HG02623 (cell line): ENCODE data around the gene BTN3A1.
"Not testable (repeated sequence)": the region's sequence is repeated elsewhere in the genome, so short reads cannot be mapped to it uniquely, and the experiment has no call there.

Experiments
- ATAC-seq: cut with Tn5 transposase; IDR thresholded peaks from one replicate; pipeline ENCODE4 v1.9.1; 2021; ENCODE audit warnings: moderate library complexity; ENCODE audit not compliant: unreplicated experiment

Gene BTN3A1

DNA sequence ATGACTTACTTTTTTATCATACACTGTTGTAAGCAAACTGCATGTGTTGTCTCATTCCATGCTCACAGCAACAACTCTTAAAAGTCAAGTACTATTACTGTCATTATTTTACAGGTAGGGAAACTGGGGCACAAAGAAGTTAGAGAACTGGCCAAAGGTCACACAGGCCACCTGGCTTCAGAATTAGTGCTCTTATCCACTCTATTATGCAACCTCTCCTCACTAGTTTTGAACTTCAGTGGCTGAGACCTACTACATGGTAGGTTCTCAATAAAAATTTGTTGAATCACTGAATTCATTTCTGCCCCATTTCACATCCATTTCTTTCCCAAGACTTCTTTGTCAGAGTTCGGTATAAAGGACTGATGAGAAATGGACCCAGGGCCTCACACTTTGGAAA is 35.9 kb downstream of the BTN3A1 start:
- ATAC-seq: no peak

DNA sequence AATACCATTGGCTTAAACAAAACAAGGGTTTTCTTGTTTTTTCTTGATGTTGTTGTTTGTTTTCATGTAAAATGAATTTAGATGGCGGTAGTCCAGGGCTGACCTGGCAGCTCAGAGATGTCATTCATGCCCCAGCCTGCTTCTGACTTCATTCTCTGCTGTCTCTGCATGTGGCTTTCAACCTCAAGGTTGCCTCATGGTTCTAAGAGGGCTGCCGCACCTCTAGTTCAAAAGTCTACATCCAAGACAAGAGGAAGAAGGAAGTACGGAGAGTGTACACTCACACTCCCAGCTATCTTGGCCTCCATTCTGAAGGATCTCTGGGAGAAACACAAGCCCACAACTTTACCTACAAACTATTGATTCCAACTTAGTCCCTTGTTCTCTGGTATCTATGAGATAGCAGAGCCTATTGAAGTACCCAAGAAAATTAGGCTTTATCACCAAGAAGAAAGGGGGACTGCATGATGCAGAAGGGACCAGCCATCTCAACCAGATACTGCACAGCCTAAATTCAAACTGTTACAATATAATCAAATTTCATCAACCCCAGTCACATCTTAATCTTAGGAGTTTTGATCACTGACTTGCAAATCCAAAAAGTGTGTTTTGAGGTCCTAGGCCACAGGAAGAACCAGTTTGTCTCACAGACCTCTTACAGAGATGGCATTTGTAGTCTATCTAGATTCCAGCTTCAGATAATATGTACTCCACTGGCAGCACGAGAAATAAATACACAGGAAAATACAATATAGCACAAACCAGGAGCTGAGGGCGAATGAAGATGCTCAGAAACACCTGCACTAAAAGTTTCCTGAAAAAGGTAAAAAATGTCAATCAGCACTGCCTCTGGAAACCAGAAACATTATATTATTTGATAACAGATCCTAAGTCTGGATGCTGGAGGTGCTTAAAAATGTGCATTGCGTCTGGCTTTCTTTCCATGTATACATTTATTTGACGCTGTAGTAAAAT is 37.4 kb downstream of the BTN3A1 start:
- ATAC-seq: no peak

DNA sequence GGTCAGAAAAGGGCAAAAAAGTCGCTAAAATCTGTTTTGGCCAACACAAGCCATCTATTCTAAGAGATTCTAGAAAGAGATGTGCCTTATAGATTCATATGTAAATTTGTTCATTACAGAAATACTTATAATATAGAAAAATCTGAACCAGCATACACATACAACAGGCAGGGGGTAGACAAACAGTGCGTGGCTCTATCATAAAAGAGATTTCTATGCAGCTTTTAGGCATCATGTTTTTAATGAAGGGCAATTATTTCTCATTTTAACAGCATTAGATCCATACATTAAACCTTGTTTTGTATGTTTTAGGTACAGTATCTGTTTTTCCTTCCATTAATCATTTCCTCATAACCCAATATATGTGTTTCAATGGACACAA is 38.9 kb downstream of the BTN3A1 start:
- ATAC-seq: no peak

DNA sequence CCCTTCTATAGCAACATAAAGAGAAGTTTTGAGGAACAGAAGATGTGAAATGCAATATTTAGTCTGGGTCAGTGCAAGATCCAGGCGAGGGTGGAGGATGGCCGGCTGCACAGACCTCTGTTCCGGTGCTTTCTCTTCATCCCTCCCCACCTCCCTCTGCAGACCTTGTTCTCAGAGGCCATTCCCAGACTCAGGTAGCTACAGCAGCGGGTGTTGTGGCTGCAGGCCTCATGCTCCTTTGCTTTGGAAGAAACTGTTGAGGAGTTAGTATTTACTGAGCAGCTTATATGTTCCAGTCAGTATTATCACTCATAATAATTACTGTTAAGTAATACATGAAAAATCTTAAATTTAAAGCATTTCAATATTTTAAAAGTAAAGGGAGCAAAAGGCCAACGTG is 39.9 kb downstream of the BTN3A1 start:
- ATAC-seq: no peak

DNA sequence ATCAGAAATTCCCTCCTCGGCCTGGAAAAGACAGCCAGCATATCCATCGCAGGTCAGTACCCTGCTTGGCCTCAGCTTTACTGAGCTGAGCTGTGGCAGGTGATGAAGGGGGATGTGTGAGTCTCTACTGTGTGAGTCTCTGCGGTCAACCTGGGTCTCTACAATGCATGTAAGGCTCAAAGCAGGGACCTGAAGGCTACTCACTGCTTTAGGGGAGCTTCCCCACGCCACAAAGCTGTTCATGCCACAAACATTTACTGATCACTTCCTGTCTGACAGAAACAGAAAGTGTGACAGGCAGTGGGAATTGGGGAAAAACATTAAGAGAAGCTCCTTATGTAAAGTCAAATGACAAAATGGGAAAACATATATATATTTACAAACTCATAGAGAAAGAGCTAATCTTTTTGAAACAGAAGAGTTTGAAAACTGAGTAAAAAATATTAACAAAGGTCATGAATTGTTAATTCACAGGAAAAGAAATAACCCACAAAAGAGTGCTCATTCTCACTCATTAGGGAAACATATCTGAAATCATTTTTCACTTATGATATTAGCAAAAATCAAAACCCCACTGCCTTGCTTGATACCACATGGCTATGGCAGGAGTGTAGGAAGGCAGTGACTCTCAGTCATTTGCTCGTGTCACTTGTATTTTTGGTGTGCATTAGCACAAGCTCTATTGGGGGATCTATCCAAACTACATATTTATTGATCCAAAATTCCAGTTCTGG is 44.0 kb downstream of the BTN3A1 start:
- ATAC-seq: peak; percentile 64

DNA sequence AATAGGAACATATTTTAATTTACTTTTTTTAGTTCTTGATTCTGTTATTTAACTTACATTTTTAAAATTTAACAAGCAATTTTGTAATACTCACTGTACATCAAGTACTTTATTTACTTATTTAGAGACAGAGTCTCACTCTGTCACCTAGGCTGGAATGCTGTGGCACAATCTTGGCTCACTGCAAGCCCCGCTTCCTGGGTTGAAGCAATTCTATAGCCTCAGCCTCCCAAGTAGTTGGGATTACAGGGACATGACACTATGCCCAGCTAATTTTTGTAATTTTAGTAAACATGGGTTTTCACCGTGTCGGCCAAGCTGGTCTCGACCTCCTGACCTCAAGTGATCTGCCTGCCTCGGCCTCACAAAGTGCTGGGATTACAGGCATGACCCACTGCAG is 45.2 kb downstream of the BTN3A1 start:
- ATAC-seq: no peak

DNA sequence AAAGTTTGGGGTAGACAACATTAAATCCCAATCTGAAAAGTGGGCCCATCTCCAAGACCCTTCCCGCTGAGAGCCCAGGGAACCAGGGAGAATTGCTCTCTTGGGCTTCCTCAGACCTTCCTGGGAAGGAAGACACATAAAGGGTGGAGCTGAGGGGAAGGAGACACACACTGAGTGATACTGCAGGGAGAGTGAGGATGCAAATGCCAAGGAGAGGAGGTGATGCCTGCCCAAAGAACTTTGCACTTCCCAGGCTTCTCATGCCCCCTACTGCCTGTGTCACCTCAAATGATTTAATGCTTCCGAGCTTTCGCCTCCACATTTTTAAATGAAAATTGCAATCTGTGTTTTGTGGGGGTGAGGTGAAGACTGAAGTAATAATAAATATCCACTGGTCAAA is 48.2 kb downstream of the BTN3A1 start:
- no peak for ATAC-seq

DNA sequence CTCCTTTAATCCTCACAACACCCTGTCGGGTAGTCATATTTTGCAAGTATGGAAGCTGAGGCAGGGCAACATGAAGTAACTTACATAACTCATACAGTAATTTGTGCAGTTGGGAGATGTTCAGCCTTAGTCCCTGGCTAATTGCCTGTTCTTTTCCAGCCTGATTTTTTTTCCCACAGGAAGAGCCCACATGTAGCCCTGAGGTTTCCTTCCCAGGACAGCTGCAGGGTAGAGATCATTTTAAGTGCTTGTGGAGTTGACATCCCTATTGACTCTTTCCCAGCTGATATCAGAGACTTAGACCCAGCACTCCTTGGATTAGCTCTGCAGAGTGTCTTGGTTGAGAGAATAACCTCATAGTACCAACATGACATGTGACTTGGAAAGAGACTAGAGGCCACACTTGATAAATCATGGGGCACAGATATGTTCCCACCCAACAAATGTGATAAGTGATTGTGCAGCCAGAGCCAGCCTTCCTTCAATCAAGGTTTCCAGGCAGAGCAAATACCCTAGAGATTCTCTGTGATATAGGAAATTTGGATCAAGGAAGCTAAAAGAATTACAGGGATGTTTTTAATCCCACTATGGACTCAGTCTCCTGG is 50.7 kb downstream of the BTN3A1 start:
- no peak for ATAC-seq

DNA sequence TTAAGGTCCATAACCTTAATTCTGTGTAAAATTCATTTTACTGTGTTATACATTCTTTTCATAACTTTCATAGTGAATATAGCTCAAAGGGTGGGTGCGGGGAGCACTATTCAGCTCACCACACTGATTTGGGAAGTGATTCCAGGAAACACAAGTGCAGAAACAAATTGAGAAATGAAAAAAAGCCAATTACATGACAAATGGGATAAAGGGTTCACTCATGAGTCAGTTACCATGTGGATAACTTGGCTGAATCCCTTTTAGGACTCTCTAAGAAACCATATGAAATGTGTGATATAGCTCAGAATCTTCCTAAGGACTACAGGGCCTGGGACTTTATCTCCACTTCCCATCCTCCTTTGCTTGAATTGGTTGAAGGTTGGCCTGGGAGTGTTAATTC is 52.6 kb downstream of the BTN3A1 start:
- ATAC-seq: no peak

DNA sequence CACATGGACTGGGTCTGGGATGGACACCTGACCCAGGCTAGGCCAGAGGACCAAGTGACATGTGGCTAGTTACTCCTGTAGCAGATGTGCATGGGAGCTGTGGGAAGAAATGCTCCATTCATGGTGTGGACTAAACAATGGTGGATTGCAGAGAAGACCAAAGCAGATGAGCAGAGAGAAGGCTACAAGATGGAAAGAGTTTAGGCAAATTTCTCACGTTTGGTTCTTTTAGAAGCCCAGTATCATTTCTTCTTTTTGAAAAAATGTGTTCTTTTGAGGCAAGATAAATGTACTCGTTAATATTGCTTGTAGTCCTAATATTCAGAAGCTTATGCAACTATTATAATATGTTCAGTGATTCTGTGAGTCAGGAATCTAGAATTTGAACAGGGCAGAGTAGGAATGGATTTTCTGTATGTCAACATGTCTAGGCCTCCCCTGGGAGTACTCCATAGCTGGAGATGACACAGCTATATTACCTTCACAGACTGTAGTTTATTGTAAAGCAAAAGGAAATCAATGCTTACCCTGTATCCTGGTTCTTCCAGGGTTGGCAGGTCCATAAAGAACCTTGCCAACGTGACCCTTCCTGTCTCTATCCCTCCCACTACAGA is 53.4 kb downstream of the BTN3A1 start:
- ATAC-seq: no peak

DNA sequence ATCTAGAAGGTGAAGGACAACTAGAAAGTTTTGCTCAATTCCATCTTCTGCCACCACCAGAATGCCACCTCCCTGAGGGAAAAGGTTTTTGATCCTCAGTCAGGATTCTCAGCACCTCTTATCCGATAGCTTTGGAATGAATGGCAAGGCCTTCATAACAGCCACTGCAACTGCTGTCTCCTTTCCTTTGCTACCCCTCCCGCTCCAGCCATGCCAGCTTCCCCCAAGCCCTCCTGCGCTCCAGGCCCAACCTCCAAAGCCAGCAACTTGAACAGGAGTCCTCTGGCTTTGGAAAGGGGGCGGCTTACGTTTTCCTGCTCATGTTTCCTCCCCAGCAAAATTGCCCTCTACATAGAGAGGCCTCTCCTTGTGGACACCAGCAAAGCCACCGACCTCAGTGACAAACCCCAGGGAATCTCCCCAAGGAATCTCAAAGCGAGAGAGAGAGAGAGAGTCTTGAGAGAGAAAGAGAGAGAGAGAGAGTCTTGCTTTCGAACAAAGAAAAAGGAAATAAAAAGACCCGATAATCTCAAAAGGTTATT is 55.3 kb downstream of the BTN3A1 start:
- ATAC-seq: peak; percentile 21

DNA sequence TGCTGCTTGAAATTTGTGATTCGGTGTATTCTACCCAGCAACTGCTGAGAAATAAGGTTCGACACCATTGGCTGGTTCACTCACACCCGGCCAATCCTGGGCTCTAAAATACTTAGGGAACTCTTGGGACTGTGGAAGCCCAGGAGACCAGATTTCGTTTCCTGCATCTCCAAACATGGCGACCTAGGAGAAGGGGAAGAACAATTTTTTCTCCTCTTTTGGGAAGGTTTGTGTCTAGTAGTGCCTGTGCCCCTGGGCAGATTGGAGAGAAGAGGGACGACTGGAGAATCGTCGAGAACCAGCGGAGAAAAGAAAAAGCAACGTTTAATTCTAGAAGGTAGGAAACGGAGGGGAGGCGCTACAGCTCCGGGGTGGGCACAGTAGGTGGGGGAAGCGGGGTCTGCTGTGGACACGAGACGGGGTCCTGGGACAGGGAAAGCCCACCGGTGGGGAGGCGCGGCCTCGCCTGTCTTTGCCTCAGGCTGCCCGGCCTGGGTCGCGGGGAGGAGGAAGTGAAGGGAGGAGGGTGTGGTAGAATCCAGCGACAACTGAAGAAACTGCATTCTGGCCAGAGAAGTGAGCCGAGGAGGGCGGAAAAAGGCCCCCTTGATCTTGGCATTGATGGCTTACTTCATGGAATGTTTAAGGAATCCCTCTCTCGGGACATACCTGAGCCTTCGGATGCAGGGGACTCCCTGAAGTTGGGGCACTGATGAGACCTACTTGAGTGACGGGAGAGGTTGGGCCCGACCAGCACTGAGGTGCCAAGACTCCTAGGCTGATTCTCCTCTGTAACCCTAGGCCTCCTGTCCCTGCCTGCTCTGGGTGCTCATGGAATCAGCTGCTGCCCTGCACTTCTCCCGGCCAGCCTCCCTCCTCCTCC is 56.0 kb downstream of the BTN3A1 start, which contains the start of gene BTN2A1:
Gene BTN2A1 (plus strand): TSS at position 150 of the 883 bp plus-strand sequence. CDS start 682 bp downstream, at position 832.
- ATAC-seq: peak; percentile 98

DNA sequence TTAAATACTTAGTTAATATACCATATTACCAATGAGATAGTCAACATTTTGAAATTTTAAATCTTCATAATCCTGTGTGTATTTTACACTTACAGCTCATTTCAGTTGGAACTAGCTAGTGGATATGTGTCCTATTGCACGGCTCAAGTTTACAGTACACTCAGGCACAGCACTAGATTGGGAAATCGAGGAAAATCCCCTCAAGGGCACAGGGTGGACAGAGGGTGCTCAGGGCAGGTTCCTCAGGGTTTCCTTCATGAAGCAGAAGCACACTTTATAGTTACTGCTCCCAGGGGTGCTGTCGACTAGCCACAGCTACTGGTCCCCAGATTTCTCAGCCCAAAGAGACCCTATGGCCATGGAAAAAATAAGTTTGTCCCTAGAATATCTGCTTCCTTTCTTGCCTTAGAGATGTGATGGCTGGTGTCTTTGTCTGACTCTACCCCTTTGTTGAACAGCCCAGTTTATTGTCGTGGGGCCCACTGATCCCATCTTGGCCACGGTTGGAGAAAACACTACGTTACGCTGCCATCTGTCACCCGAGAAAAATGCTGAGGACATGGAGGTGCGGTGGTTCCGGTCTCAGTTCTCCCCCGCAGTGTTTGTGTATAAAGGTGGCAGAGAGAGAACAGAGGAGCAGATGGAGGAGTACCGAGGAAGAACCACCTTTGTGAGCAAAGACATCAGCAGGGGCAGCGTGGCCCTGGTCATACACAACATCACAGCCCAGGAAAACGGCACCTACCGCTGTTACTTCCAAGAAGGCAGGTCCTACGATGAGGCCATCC is 57.1 kb downstream of the BTN3A1 start:
- no peak for ATAC-seq

DNA sequence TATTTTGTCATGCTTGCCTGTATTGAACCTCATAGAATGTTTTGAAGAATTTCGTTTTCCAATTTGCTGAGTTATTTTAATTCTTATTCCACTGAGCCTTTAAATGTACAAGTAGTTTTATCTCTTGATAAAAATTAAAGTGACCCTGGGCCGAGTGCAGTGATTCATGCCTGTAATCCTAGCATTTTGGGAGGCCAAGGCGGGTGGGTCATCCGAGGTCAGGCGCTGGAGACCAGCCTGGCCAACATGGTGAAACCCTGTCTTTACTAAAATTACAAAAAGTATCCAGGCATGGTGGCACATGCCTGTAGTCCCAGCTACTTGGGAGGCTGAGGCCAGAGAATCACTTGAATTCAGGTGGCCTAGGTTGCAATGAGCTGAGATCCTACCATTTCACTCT is 59.3 kb downstream of the BTN3A1 start:
- ATAC-seq: not testable (repeated sequence)

DNA sequence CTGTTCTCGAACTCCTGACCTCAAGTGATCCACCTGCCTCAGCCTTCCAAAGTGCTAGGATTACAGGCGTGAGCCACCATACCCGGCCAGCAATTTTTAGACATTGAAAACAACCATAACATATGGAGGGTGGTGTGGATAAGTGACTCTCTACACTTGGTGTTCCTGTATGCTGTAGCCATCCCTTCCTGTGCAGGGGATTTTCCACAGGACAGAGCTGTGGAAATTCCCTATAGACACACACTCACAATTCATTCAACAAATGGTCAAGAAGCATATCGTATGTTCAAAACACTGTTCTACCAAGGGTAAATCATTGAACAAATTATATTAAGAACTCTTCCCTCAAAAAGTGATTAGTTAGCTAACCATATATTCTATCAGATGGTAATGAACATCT is 61.9 kb downstream of the BTN3A1 start:
- no peak for ATAC-seq

DNA sequence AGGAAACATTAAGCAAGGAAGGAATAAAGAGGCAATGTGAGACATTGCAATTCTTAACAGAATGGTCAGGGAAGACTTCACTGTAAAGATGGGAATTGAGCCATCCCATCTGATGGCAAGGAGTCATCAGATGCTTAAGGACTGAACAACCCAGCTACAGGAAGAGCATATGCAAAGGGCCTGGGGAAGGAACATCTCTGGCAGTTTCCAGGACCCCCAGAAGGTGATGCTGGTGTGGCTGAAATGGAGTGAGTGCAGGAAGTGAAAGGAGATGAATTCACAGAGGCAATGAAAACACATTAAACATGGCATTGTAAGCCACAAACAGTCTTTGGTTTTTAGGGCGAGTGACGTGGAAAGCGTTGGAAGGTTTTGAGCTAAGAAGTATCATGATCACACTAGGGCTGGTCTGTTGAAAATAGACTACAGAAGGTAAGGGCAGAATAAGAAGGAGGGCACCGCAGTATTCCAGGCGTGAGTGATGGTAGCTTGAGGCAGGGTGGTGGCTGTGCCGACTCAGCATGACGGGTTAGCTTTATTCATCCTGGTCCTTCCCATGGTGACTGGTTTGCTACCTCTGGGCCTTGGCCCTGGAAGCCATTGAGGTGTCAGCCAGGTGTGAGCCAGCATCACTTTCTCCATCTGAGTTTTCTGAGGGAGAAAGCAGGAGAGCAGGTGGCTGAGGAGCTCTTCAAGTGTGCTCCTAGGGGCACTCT is 62.5 kb downstream of the BTN3A1 start:
- no peak for ATAC-seq
